NCI-H460 (cell line): ENCODE results near the gene XRCC1. TPM values are rescaled to one million over a fixed set of nuclear protein-coding genes. Genes with fewer than 3 reads are reported as not detected.

ENCODE experiments used
- DNase-seq: peaks from one replicate; pipeline ENCODE4 v3.0.0-alpha.2; 2016; ENCODE audit warnings: low read depth; ENCODE audit errors: extremely low read depth
- total RNA-seq: library from RNA; depleted of rRNA; stranded (reverse); fragments of >200 nt; shearing (Covaris generic); gene quantifications from 2 replicates; pipeline ENCODE4 v1.2.3, GENCODE V29; 2014

The XRCC1 gene
- total RNA-seq, 1 experiment from 2014 or later: 13.5 TPM

- no peak for DNase-seq
Observed at GRCh38 chr19:43582495-43582894, 7.2 kb upstream of the XRCC1 start.

- no peak for DNase-seq
Observed at GRCh38 chr19:43581467-43581866, 6.1 kb upstream of the XRCC1 start.

- no peak for DNase-seq
Observed at GRCh38 chr19:43578787-43579186, 3.5 kb upstream of the XRCC1 start.

GRCh38 chr19:43575955-43576878 is 890 bp upstream of the XRCC1 start:
- no peak for DNase-seq

- DNase-seq: no peak
Observed at GRCh38 chr19:43574424-43575155, 737 bp downstream of the XRCC1 start.

GRCh38 chr19:43572171-43572588 is 3.1 kb downstream of the XRCC1 start:
- DNase-seq: no peak

- no peak for DNase-seq
Observed at GRCh38 chr19:43570174-43570791, 5.0 kb downstream of the XRCC1 start.

GRCh38 chr19:43569657-43570056 is 5.7 kb downstream of the XRCC1 start:
- no peak for DNase-seq

GRCh38 chr19:43564800-43565199 is 10.5 kb downstream of the XRCC1 start:
- no peak for DNase-seq

GRCh38 chr19:43563816-43564457 is 11.4 kb downstream of the XRCC1 start:
- no peak for DNase-seq

GRCh38 chr19:43562698-43563241 is 12.6 kb downstream of the XRCC1 start:
- peak; percentile 52 for DNase-seq

GRCh38 chr19:43562226-43562697 is 13.1 kb downstream of the XRCC1 start:
- no peak for DNase-seq

- no peak for DNase-seq
Observed at GRCh38 chr19:43561139-43561970, 14.0 kb downstream of the XRCC1 start.

- peak; percentile 14 for DNase-seq
Observed at GRCh38 chr19:43560687-43561086, 14.6 kb downstream of the XRCC1 start.

- DNase-seq: peak; percentile 59
Observed at GRCh38 chr19:43555185-43555770, 20.0 kb downstream of the XRCC1 start.

- no peak for DNase-seq
Observed at GRCh38 chr19:43554317-43554895, 20.9 kb downstream of the XRCC1 start.

GRCh38 chr19:43553656-43554055 is 21.7 kb downstream of the XRCC1 start:
- no peak for DNase-seq

- no peak for DNase-seq
Observed at GRCh38 chr19:43552616-43553015, 22.7 kb downstream of the XRCC1 start.

GRCh38 chr19:43552198-43552450 is 23.2 kb downstream of the XRCC1 start:
- no peak for DNase-seq
